NOMO-1 treated with dmso at 0.1 percent for 144 hours (cell line): ENCODE measurements around the gene LRMDA.

Experiments used
- DNase-seq: peaks from one replicate; lab custom pipeline; 2025; ENCODE audit not compliant: unreplicated experiment; lab: John Stamatoyannopoulos, UW

LRMDA gene

DNA sequence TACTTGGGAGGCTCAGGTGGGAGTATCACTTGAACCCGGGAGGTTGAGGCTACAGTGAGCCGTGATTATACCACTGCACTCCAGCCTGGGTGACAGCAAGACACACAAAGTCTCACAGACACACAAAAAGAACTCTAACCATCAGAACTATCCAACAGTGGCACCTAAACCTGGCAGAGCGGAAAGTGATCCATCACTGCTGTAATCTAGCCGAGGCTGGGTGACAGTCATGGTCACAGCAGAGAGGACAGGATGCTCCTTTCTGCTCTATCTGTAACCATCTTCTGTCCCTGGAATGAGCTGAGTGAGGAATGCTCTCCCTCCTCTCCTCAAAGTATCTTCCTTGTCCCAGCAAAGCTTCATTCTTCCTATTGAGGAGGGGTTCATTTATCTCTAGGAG is 656.6 kb downstream of the LRMDA start:
- no peak for DNase-seq

DNA sequence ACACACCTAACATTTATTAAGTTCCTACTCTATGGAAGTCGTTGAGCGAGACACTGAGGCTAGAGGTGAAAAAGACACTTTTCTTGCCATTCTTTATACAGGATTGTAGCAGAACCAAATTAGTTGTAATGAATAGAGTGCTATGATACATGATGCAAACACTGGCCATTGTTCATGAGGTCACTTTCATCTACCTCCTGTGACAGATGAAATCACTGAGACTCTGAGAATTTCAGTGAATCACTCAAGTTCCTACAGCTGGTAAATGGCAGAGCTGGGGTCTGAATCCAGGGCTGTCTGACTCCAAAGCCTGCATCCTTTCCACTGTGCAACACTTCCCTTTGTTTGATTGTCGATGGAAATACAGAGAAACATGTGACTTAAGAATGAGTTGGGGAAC is 657.6 kb downstream of the LRMDA start:
- DNase-seq, result no peak

- no peak for DNase-seq
Measured at GRCh38 chr10:76089556-76090180, 658.2 kb downstream of the LRMDA start.

DNA sequence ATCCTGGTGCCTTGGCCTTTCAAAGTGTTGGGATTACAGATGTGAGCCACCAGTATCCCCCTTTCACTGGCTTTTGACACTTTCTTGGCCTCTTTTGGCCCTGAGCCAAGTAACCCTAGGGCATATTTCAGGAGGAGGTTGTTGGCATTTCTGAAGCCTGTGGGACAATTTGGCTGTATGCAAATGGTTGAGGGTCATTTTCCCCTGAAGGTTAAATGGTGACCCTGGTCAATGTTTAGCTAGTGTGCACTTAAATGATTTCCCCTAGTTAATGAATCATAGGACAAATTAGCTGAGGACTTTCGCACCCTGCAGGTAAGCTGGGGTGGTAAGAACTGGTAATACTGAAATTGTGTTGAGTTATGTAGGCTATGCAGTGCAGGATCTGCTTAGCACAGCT is 660.5 kb downstream of the LRMDA start:
- no peak for DNase-seq

DNA sequence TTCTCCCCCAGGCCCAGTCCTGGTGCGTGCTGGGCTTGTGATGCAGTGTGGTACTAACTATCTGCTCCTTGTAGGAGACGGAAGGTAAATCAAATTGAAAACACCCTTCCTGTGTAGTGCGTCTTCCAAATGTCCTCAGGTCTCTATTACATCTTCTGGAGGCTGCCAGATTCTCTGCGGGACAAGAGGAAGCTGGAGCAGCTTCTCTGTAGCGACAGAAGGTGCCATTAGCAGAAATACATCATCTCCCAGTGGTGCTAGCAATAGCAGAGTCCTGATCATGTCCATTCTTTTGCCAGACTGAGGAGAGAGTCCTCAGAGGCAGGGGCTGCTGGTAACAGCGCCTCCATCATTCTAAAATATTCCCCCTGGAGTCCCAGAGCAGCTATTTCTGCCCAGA is 675.2 kb downstream of the LRMDA start:
- no peak for DNase-seq

DNA sequence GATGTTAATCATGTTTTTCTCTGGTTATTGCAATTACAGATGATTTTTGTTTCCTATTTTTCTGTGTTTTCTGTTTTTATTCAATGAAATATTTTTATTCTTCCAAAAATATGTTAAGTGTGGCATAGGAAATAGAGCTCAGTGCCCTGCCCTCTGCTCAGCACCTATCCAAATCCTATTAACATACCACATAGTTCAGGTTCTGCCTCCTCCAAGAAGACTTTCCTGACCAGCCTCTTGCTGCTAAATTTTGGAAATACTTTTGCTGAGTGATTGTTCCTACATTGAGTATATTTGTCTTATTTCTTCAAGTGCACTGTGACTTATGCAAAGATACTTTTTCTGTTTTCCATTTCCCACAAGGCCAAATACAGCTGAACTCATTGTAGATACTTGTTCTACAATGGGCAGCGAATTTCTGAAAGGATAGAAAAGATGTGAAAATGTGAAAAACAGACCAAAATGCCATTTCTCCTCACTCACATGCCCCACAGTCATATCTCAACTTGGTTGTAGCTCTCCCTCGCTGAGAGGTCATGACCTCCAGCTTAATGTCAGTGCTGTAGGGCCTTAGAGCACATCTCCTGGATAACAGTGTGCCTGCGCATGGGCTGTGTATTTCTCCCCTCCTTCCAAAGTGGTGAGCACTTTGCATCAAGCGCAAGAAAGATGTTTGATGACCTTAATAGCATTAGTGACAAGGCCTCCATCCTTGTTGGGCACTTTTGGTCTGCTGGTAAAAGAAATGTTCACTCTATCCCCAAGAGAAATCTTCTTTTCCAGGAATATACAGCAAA is 677.3 kb downstream of the LRMDA start:
- DNase-seq, result no peak

GRCh38 chr10:76111404-76111803 is 680.0 kb downstream of the LRMDA start:
- no peak for DNase-seq

GRCh38 chr10:76111986-76112825 is 680.8 kb downstream of the LRMDA start:
- no peak for DNase-seq

- no peak for DNase-seq
Measured at GRCh38 chr10:76112826-76113150, 681.4 kb downstream of the LRMDA start.

GRCh38 chr10:76113952-76114351 is 682.5 kb downstream of the LRMDA start:
- no peak for DNase-seq

DNA sequence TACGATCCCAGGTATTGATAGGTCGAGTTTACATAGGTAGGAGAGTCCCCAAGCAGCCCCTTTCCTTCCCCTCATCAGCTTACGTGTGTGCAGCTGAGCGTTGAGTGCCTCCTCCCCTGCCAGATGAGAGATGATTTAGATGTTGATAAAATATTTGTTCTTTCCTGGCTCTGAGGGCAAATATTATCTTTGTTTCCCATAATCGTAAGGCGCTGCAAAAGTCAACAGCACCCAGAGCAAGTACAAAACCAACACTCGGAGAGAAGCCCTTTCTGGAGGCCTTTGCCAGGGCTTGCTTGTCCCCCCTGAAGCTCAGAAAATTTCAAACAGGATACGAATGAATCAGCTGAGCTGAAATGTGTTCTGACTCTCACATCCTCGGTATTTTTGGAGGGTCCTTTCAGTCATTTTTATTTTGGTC is 683.2 kb downstream of the LRMDA start:
- no peak for DNase-seq

GRCh38 chr10:76115131-76115470 is 683.7 kb downstream of the LRMDA start:
- DNase-seq, result no peak

- DNase-seq, result no peak
Measured at GRCh38 chr10:76115471-76116155, 684.2 kb downstream of the LRMDA start.

GRCh38 chr10:76116523-76116922 is 685.1 kb downstream of the LRMDA start:
- no peak for DNase-seq

DNA sequence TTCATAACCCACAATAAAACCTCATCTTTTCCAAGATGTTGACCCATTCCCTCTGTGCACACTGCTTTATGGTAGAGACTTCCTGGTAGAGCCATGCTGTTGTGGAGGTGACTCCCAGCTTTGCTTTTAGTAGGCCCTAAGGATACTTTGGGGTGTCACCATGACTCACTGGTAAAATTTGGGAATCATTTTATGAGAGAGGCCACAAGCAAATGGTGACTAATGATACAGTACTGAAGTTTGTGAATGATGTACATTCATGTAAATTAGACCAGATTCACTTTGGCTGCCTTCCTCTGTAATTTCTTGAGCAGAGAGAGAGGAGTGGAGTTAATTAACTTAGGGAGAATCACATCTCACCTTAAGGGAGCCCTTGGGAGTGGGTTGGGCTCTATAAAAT is 686.5 kb downstream of the LRMDA start:
- no peak for DNase-seq

DNA sequence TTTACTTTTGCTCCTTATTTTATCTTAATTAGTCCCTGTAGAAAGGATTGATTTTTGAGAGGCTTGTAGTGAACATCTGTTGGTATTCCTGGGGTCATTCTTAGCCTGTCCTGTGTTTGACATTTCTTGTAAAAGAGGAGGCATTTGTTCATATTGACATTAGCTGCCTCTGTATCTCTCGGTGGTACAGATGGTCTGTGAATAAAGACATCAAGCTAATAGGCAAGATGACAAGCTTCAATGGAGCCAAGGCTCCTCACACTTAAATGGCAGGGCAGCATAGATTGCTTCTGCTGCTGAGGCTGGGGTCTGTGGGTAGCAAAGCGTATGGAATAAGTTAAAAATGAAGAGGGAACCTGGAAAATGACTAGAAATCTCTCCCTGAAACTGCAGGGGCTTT is 687.6 kb downstream of the LRMDA start:
- no peak for DNase-seq

GRCh38 chr10:76119515-76119914 is 688.1 kb downstream of the LRMDA start:
- DNase-seq, result no peak

GRCh38 chr10:76122056-76122455 is 690.6 kb downstream of the LRMDA start:
- DNase-seq, result no peak

- no peak for DNase-seq
Measured at GRCh38 chr10:76124280-76124679, 692.9 kb downstream of the LRMDA start.

GRCh38 chr10:76125900-76126299 is 694.5 kb downstream of the LRMDA start:
- no peak for DNase-seq
